MCF 10A (cell line): ENCODE results near the gene MAP7. TPM values are rescaled to one million over a fixed set of nuclear protein-coding genes. Genes with fewer than 3 reads are reported as not detected.

Source experiments
- BruUV-seq: library from RNA; stranded (reverse); fragments of 400-500 nt; replicated peaks from 2 replicates; lab custom pipeline; 2021; lab: Mats Ljungman, UMichigan
- CTCF ChIA-PET: fragments of 300-600 bp; sonication (Branson Sonifier 250); formaldehyde crosslinking; extraction: SDS; loops from one replicate; lab custom pipeline; 2021; ENCODE audit warnings: antibody characterized with exemption, inconsistent platforms; lab: Yijun Ruan, JAX
- POLR2A ChIA-PET: fragments of 300-600, 350-650 bp; sonication (Branson Sonifier 250); formaldehyde crosslinking; extraction: SDS; loops from one replicate; lab custom pipeline; 2020; ENCODE audit warnings: antibody characterized with exemption, inconsistent platforms; lab: Yijun Ruan, JAX
- DNase-seq: peaks from one replicate; pipeline ENCODE4 v3.0.0-alpha.2; 2018; ENCODE audit not compliant: unreplicated experiment
- H3K27ac Mint-ChIP-seq: one replicate; pipeline ENCODE4 v1.8.0; 2022; ENCODE audit warnings: mild to moderate bottlenecking, low read depth, mixed read lengths; ENCODE audit not compliant: unreplicated experiment
- H3K27me3 Mint-ChIP-seq: one replicate; pipeline ENCODE4 v1.8.0; 2022; ENCODE audit warnings: mixed read lengths; ENCODE audit not compliant: insufficient read depth, unreplicated experiment
- H3K36me3 Mint-ChIP-seq: one replicate; pipeline ENCODE4 v1.8.0; 2022; ENCODE audit warnings: mild to moderate bottlenecking, moderate library complexity, mixed read lengths; ENCODE audit not compliant: insufficient read depth, unreplicated experiment
- H3K4me1 Mint-ChIP-seq: one replicate; pipeline ENCODE4 v1.8.0; 2022; ENCODE audit warnings: mixed read lengths; ENCODE audit not compliant: insufficient read depth, unreplicated experiment
- H3K4me3 Mint-ChIP-seq: one replicate; pipeline ENCODE4 v1.8.0; 2022; ENCODE audit warnings: mild to moderate bottlenecking, moderate library complexity, mixed read lengths; ENCODE audit not compliant: unreplicated experiment
- H3K9me3 Mint-ChIP-seq: one replicate; pipeline ENCODE4 v1.8.0; 2022; ENCODE audit warnings: mixed read lengths; ENCODE audit not compliant: unreplicated experiment
- intact Hi-C: fragments of 100-400 bp; cut with micrococcal nuclease; formaldehyde crosslinking; loops from 2 replicates; pipeline ENCODE4 v1.14.1; 2022
- total RNA-seq: library from RNA; stranded (reverse); gene quantifications from 2 replicates; pipeline ENCODE4 v1.2.3, GENCODE V29; 2022
- TF ChIP-seq, protein P1 (sequence below): fragments of 200-600 bp; IDR thresholded peaks from one replicate; pipeline ENCODE4 v1.8.0; 2022; ENCODE audit warnings: antibody characterized with exemption, mild to moderate bottlenecking; ENCODE audit not compliant: unreplicated experiment

Gene MAP7
- total RNA-seq, 1 experiment from 2014 or later: 17.2 TPM

DNA sequence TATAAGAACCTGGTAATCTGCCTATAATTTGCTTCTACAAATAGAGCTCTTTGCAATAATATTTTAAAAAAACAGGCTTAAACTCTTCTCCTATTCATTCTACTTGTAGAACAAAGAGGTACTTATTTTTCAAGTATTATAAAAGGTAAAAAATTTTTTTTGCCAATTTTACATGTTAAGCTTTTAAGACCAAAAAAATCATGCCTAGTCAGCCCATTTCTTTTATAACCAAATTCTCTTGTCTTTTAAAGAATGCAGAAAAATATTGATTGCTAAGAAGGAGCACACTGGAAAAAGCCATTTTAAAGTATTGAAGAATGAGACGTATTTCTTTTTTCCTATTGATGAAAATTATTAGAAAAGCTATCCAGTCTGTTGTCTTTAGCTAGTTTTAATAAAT lies 206.5 kb downstream of the MAP7 start:
- CTCF ChIA-PET: interaction anchor here (0.7 to 1.3 kb wide), 3 partner anchors 10 to 247 kb away, joined by 3 to 4 read pairs (median 3); partner anchors contain the start of gene MAP7
- no peak overlapping the region for H3K27ac Mint-ChIP-seq
- H3K36me3 Mint-ChIP-seq: peaks cover 7% of the 10 kb centered on the region
- no peak for DNase-seq
- TF ChIP-seq, protein P1, sequence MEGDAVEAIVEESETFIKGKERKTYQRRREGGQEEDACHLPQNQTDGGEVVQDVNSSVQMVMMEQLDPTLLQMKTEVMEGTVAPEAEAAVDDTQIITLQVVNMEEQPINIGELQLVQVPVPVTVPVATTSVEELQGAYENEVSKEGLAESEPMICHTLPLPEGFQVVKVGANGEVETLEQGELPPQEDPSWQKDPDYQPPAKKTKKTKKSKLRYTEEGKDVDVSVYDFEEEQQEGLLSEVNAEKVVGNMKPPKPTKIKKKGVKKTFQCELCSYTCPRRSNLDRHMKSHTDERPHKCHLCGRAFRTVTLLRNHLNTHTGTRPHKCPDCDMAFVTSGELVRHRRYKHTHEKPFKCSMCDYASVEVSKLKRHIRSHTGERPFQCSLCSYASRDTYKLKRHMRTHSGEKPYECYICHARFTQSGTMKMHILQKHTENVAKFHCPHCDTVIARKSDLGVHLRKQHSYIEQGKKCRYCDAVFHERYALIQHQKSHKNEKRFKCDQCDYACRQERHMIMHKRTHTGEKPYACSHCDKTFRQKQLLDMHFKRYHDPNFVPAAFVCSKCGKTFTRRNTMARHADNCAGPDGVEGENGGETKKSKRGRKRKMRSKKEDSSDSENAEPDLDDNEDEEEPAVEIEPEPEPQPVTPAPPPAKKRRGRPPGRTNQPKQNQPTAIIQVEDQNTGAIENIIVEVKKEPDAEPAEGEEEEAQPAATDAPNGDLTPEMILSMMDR: no peak
- POLR2A ChIA-PET: interaction anchor here (1.3 to 2.3 kb wide), 3 partner anchors 11 to 54 kb away, joined by 3 to 8 read pairs (median 3); partner anchors contain the start of gene BCLAF1
- no peaks in the 10 kb centered on the region for H3K9me3 Mint-ChIP-seq
- no peak overlapping the region for H3K4me3 Mint-ChIP-seq
- intact Hi-C loops: no loop called here
- peaks cover 5% of the 10 kb centered on the region for H3K4me1 Mint-ChIP-seq
- no peaks in the 10 kb centered on the region for H3K27me3 Mint-ChIP-seq
- no TSS peak for BruUV-seq

DNA sequence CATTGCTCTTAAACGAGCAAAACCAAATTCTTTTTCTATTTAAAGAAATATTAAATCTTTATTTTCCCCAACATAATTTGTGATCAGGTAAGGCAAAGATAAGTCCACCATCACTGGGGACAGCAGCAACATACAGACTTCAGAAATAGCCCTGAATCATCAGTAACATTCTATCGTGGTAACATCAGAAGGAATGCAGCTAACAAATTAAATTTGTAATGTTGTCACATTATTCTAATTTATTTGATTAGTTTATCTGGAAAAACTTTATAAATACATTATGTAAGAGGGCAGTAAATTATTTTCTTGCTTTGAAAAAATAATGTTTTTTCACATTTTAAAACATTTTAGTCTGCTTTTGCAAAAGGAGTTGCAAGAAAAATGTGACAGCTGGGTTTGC lies 206.9 kb downstream of the MAP7 start:
- no peaks in the 10 kb centered on the region for H3K9me3 Mint-ChIP-seq
- BruUV-seq: no TSS peak
- ChIA-PET POLR2A (interaction anchor here (1.3 to 2.3 kb wide), 3 partner anchors 10 to 53 kb away, joined by 3 to 8 read pairs (median 3); partner anchors contain the start of gene BCLAF1), CTCF (interaction anchor here (0.7 to 1.3 kb wide), 5 partner anchors 9 to 835 kb away, joined by 3 to 4 read pairs (median 3); partner anchors contain the start of gene MAP7)
- H3K27ac Mint-ChIP-seq: no peak overlapping the region
- H3K27me3 Mint-ChIP-seq: no peaks in the 10 kb centered on the region
- peaks cover 5% of the 10 kb centered on the region for H3K4me1 Mint-ChIP-seq
- no peak for DNase-seq
- intact Hi-C loops: no loop called here
- peaks cover 7% of the 10 kb centered on the region for H3K36me3 Mint-ChIP-seq
- TF ChIP-seq, protein P1: no peak
- no peak overlapping the region for H3K4me3 Mint-ChIP-seq

DNA sequence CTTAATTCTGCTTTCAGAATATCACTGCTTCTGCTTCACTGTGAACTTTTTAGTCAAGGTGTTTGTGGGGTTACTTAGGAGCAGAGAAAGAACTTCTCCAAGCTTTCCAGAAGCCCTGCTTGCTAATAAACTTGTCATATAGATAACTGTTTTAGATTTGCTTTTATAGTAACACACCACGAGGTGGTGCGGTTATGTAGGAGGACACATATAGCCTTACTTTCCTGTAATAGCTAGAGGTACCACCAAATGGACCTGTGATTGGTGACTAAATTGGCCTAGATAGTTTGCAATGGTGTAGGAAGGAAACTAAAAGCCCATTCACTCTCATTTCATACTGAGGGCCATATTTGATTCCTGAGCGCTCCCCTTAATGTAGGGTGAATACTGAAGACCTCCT lies 208.3 kb downstream of the MAP7 start:
- Mint-ChIP-seq H3K27me3 (no peaks in the 10 kb centered on the region), H3K4me3 (no peak overlapping the region), H3K9me3 (no peaks in the 10 kb centered on the region), H3K27ac (no peak overlapping the region), H3K4me1 (no peaks in the 10 kb centered on the region), H3K36me3 (peaks cover 7% of the 10 kb centered on the region)
- intact Hi-C loops: no loop called here
- TF ChIP-seq, protein P1: no peak
- ChIA-PET POLR2A (interaction anchor here (1.8 kb wide), 1 partner anchor 18 kb away, joined by 3 read pairs; no protein-coding TSS in a partner anchor), CTCF (no interaction called here)
- BruUV-seq: no TSS peak
- no peak for DNase-seq

DNA sequence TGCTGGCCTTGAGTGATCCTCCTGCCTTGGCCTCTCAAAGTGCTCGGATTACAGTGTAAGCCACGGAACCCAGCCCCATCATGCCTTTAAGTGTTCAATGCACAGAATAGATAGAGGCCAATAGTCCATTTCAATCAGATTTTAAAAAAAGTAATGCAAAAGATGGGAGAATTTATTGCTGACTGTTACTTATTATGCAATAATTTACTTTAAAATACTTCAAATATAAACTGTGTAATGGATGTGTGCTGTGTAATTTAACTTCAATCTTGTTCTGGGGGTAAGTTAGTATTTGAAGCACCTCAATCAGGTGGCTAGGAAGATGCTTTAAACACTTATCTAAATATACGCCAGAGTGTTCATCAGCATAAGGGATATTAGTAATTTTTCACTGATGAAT lies 208.9 kb downstream of the MAP7 start:
- H3K4me1 Mint-ChIP-seq: no peaks in the 10 kb centered on the region
- no peak overlapping the region for H3K4me3 Mint-ChIP-seq
- TF ChIP-seq, protein P1: no peak
- no peak overlapping the region for H3K27ac Mint-ChIP-seq
- no peaks in the 10 kb centered on the region for H3K27me3 Mint-ChIP-seq
- POLR2A ChIA-PET: no interaction called here
- CTCF ChIA-PET: no interaction called here
- peaks cover 7% of the 10 kb centered on the region for H3K36me3 Mint-ChIP-seq
- intact Hi-C loops: no loop called here
- H3K9me3 Mint-ChIP-seq: no peaks in the 10 kb centered on the region
- no TSS peak for BruUV-seq
- DNase-seq: no peak
